Astrocyte (in vitro differentiated cells and primary cell): ENCODE data around the gene SPIN1.

Experiments
- CTCF ChIP-seq: IDR thresholded peaks from 2 replicates; pipeline ENCODE4 v1.5.1; 2011; ENCODE audit warnings: low read depth, mild to moderate bottlenecking, inconsistent platforms, low read length, moderate library complexity; ENCODE audit not compliant: insufficient read depth
- EZH2 ChIP-seq: IDR thresholded peaks from 2 replicates; pipeline ENCODE4 v1.6.1; 2012; ENCODE audit warnings: mild to moderate bottlenecking, low read length, inconsistent platforms; ENCODE audit not compliant: insufficient read depth

DNA sequence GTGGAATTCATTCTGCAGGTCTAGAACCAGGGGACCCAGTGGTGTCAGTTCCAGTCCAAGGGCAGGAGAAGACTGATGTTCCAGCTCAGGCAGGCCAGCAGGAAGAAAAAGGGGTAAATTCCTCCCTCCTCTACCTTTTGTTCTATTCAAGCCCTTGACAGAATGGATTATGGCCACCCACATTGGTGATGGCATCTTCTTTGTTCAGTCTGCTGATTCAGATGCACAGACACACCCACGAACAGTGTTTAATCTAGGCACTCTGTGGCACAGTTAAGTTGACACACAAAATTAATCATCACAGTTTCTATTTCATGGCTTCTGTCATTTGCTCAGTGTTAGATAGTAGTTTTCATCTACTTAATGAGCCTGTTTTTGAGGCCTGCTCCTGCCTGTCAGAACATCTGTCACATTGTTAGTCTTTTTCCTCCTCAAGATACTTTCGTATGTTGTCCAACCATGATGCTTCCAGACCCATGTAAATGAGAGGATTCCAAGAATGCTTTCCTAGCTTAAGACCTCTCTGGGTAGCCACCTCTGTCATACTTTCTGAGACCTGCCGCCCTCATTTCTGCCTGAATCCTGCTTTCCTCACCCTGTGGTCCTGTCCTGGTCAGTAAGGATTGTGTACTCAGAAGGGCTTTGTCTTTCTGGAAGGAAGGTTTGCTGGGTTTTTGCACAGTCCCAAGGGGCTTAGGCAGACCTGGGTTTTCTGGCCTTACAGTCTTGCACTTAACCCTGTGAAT is 72.5 kb downstream of the SPIN1 start:
- no peak for TF ChIP-seq CTCF
- TF ChIP-seq EZH2 = no peak
